CD4-positive, CD25-positive, alpha-beta regulatory T cell (primary cell): ENCODE measurements around the gene YPEL5. TPM values are rescaled to one million over a fixed set of nuclear protein-coding genes. Genes with fewer than 3 reads are reported as not detected.
A peak's percentile ranks its signal among the peaks of the same experiment; 100 is the strongest.

ENCODE experiments used
- ATAC-seq, 2 donors: fragments of 150-1000 bp; cut with Tn5 transposase; one replicate each; pipeline ENCODE4 v1.10.0; 2021; ENCODE audit warnings: low read depth in 2 of 2, moderate number of reproducible peaks in 2 of 2, moderate library complexity in 1 of 2
- DNase-seq, 3 donors: peaks; one replicate each; pipeline versions ENCODE4 v3.0.0 to v3.0.0-alpha.2; 2012 to 2022; ENCODE audit warnings: mixed read lengths in 1 of 3
- H3K27ac ChIP-seq: one replicate; pipeline ENCODE4 v1.7.0; 2013; ENCODE audit warnings: mild to moderate bottlenecking, low read length; ENCODE audit not compliant: insufficient read depth, poor library complexity, severe bottlenecking
- H3K27me3 ChIP-seq: one replicate; pipeline ENCODE4 v1.7.0; 2013; ENCODE audit warnings: low read length; ENCODE audit not compliant: control insufficient read depth, insufficient read depth
- H3K36me3 ChIP-seq: one replicate; pipeline ENCODE4 v1.7.0; 2013; ENCODE audit warnings: mild to moderate bottlenecking, low read length, moderate library complexity; ENCODE audit not compliant: control insufficient read depth, insufficient read depth
- H3K4me1 ChIP-seq: 2 replicates; pipeline ENCODE4 v1.7.0; 2013; ENCODE audit warnings: mild to moderate bottlenecking, low read length; ENCODE audit not compliant: insufficient read depth, control insufficient read depth, poor library complexity, severe bottlenecking
- H3K4me3 ChIP-seq: one replicate; pipeline ENCODE4 v1.7.0; 2013; ENCODE audit warnings: low read depth, mild to moderate bottlenecking, low read length, moderate library complexity
- H3K9me3 ChIP-seq, 2 experiments: 1 replicate in 1 of 2; 2 replicates in 1 of 2; pipeline ENCODE4 v1.7.0; 2013; ENCODE audit warnings: low read length in 2 of 2, mild to moderate bottlenecking in 1 of 2, moderate library complexity in 1 of 2; ENCODE audit not compliant: control insufficient read depth in 2 of 2
- H3K27ac Mint-ChIP-seq, 3 donors: one replicate each; pipeline ENCODE4 v1.8.0; 2020 to 2022; ENCODE audit warnings: mild to moderate bottlenecking in 3 of 3, mixed read lengths in 3 of 3, moderate library complexity in 2 of 3
- H3K27me3 Mint-ChIP-seq: one replicate; pipeline ENCODE4 v1.8.0; 2022; ENCODE audit warnings: mild to moderate bottlenecking, mixed read lengths
- H3K36me3 Mint-ChIP-seq: one replicate; pipeline ENCODE4 v1.8.0; 2020; ENCODE audit warnings: mixed read lengths
- H3K4me1 Mint-ChIP-seq, 4 donors: one replicate each; pipeline ENCODE4 v1.8.0; 2020 to 2022; ENCODE audit warnings: mixed read lengths in 4 of 4, mild to moderate bottlenecking in 1 of 4
- H3K4me3 Mint-ChIP-seq, 4 donors: one replicate each; pipeline ENCODE4 v1.8.0; 2020 to 2022; ENCODE audit warnings: mild to moderate bottlenecking in 4 of 4, mixed read lengths in 4 of 4, moderate library complexity in 3 of 4
- H3K9me3 Mint-ChIP-seq, 7 donors: one replicate each; pipeline ENCODE4 v1.8.0; 2020 to 2022; ENCODE audit warnings: mixed read lengths in 7 of 7, mild to moderate bottlenecking in 3 of 7, moderate library complexity in 2 of 7
- polyA plus RNA-seq, 4 donors: library from polyadenylated mRNA; unstranded; fragments of 300-500 nt; fragmentation: Illumina TruSeq; gene quantifications; one replicate each; pipeline ENCODE4 v1.2.3, GENCODE V29; 2021
- total RNA-seq: library from RNA; stranded (reverse); gene quantifications from one replicate; pipeline ENCODE4 v1.2.3, GENCODE V29; 2022

The YPEL5 gene
- total and polyA plus RNA-seq, 5 donors from 2014 or later, result 158 to 616 (median 176) TPM

DNA sequence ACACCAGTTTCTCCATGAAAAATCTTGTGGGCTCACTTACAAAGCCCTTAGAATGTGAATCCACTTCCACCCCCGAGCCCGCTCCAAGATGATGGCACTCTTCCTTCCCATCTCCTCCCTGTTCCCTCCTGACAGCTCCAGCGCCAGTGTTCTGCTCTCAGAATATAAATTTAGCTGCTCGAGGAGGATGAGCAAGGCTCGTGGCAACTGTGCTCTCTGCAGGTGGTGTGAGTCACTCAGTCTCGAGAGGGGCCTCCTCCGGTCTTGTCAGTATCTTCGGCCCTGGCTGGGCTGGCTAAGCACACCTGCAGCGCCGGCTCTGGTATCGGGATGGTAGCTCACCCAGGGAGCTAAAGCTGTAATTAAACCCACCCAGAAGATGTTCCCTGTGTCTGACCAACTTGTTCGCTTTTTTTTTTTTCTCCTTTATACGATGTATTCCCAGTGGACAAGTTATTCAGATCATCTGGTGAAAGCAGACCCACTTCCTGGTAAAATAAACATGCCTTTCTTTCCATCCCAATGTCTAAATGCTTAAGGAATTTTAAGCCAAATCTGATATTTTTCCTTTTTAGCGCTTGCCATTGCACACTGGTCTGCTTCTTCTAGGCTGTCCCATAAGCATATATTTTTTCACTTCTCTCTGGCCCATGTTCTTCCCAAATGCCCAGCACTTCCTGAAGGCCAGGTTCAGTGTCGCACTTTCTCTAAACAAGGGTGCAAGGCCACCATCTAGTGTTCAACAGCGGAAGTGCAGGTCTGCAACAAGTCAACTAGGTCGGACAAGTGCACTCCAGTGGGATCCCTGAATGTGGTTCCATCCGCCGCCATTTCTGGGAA lies 31.4 kb upstream of the YPEL5 start:
- ATAC-seq (no peak), DNase-seq (peak; percentile 11 to 66 (median 17))
- Mint-ChIP-seq H3K27me3 (peaks cover 25% of the 10 kb centered on the region), H3K36me3 (no peaks in the 10 kb centered on the region), H3K4me3 (peak overlapping the region in 1 of 4 donors; percentile 59), H3K27ac (no peak overlapping the region), H3K4me1 (peaks cover 0 to 8% (median 1%) of the 10 kb centered on the region in 4 donors), H3K9me3 (no peaks in the 10 kb centered on the region)
- H3K4me3 ChIP-seq, result peak overlapping the region; percentile 11
- H3K27ac ChIP-seq, result no peak overlapping the region
- H3K36me3 ChIP-seq, result no peaks in the 10 kb centered on the region
- H3K4me1 ChIP-seq, result no peaks in the 10 kb centered on the region
- H3K27me3 ChIP-seq, result no peaks in the 10 kb centered on the region
- no peaks in the 10 kb centered on the region for H3K9me3 ChIP-seq

DNA sequence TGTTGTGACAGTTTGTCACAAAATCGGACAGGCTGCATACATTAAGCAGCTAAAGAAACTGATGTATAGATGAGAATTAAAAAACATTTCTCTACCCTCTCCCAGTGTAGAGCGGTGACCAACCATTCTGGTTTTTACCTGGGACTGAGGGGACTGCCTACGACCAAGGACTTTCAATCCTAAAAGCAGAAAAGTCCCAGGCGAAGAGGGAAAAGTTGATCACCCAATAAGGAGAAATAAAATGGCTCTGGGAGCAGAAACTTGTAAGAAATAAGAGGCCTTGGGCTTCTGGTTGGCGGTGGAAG lies 30.9 kb upstream of the YPEL5 start:
- no peaks in the 10 kb centered on the region for H3K4me1 ChIP-seq
- Mint-ChIP-seq H3K27ac (no peak overlapping the region), H3K4me3 (no peak overlapping the region), H3K4me1 (peaks cover 0 to 8% (median 1%) of the 10 kb centered on the region in 4 donors), H3K9me3 (no peaks in the 10 kb centered on the region), H3K36me3 (no peaks in the 10 kb centered on the region), H3K27me3 (peaks cover 30% of the 10 kb centered on the region)
- H3K27ac ChIP-seq, result no peak overlapping the region
- peaks cover 2% of the 10 kb centered on the region for H3K27me3 ChIP-seq
- DNase-seq, result no peak
- H3K4me3 ChIP-seq, result no peak overlapping the region
- H3K36me3 ChIP-seq, result no peaks in the 10 kb centered on the region
- H3K9me3 ChIP-seq, result no peaks in the 10 kb centered on the region
- no peak for ATAC-seq

DNA sequence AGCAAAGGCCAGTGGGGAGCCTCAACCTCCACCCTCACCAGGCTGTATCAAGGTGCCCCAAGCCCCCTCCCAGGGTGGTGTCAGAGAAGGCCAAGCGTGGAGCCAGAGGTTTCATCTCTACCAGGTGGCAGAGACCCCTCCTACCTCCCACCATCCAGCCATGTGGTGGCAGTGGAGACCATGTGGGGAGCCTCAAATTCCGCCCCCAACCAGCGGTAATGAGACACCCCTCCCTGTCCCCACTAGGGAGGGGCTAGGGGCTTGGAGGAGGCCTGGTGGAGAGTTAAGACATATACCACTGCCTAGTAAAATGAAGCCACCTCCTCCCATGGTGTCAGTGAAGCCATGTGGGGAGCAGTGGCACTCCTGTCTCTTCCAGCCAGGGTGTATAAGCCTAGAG lies 24.4 kb upstream of the YPEL5 start:
- H3K4me1 ChIP-seq, result no peaks in the 10 kb centered on the region
- H3K27ac Mint-ChIP-seq, result no peak overlapping the region
- H3K36me3 ChIP-seq, result no peaks in the 10 kb centered on the region
- peaks cover 40% of the 10 kb centered on the region for H3K27me3 Mint-ChIP-seq
- H3K27me3 ChIP-seq, result peaks cover 16% of the 10 kb centered on the region
- H3K27ac ChIP-seq, result no peak overlapping the region
- no peak overlapping the region for H3K4me3 Mint-ChIP-seq
- ATAC-seq (no peak), DNase-seq (no peak)
- no peaks in the 10 kb centered on the region for H3K9me3 Mint-ChIP-seq
- no peaks in the 10 kb centered on the region for H3K4me1 Mint-ChIP-seq
- H3K4me3 ChIP-seq, result no peak overlapping the region
- no peaks in the 10 kb centered on the region for H3K36me3 Mint-ChIP-seq
- H3K9me3 ChIP-seq, result no peaks in the 10 kb centered on the region

DNA sequence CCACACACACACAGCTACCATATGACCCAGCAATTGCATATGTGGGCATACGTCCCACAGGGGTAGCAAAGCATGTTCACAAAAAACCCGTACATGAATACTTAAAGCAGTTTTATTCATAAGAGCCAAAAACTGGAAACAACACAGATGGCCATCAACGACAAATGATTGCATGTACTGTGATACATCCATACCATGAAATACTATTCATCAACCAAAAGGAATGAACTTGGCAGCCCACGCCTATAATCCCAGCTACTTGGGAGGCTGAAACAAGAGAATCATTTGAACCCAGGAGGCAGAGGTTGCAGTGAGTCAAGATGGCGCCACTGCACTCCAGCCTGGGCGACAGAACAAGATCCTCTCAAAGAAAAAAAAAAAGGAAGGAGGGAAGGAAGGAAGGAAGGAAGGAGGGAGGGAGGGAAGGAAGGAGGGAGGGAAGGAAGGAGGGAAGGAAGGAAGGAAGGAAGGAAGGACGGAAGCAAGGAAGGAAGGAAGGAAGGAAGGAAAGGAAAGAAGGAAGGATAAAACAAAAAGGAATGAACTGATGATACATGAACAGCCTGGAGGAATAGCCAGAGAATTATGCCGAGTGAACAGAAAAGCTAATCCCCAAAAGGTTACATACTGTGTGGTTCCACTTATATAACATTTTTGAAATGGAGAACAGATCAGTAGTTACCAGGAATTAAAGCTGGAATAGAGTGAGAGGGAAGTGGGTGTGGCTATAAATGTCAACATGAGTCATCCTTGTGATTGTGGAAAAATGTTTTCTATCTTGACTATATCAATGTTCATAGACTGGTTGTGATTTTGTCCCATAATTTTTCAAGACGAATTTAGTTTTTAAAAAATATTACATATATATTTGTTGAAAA lies 19.6 kb upstream of the YPEL5 start:
- Mint-ChIP-seq H3K4me1 (peaks cover 0 to 3% (median 0%) of the 10 kb centered on the region in 4 donors), H3K9me3 (no peaks in the 10 kb centered on the region), H3K4me3 (no peak overlapping the region), H3K27me3 (peaks cover 30% of the 10 kb centered on the region), H3K36me3 (no peaks in the 10 kb centered on the region), H3K27ac (no peak overlapping the region)
- Histone ChIP-seq H3K27me3 (peaks cover 14% of the 10 kb centered on the region), H3K36me3 (no peaks in the 10 kb centered on the region), H3K4me3 (no peak overlapping the region), H3K9me3 (no peaks in the 10 kb centered on the region), H3K27ac (no peak overlapping the region), H3K4me1 (no peaks in the 10 kb centered on the region)
- no peak for DNase-seq
- no peak for ATAC-seq

DNA sequence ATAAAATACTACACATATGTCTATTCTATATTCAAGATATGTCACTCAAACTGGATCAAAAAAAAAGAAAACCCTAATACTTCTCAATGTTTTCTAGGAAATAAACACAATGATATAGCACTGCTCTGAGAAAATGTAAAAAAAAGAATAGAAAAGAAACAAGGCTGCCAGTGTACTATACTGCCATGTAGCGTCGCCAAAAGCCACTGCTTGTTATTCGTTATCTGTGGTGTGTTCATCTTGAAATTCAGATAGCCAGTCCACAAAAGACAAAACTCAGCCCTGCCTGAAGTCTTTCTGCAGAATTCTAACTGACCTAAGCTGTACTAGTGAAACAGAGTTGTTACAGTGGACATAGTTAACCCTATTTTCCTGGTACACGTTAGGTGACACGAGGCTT lies 12.2 kb upstream of the YPEL5 start:
- no peaks in the 10 kb centered on the region for H3K36me3 ChIP-seq
- H3K4me3 ChIP-seq, result no peak overlapping the region
- H3K4me1 ChIP-seq, result no peaks in the 10 kb centered on the region
- H3K27ac ChIP-seq, result no peak overlapping the region
- DNase-seq (no peak), ATAC-seq (no peak)
- Mint-ChIP-seq H3K27me3 (peaks cover 22% of the 10 kb centered on the region), H3K4me3 (no peak overlapping the region), H3K27ac (no peak overlapping the region), H3K4me1 (peaks cover 7 to 9% (median 8%) of the 10 kb centered on the region in 4 donors), H3K36me3 (no peaks in the 10 kb centered on the region), H3K9me3 (no peaks in the 10 kb centered on the region)
- H3K27me3 ChIP-seq, result no peaks in the 10 kb centered on the region
- no peaks in the 10 kb centered on the region for H3K9me3 ChIP-seq

DNA sequence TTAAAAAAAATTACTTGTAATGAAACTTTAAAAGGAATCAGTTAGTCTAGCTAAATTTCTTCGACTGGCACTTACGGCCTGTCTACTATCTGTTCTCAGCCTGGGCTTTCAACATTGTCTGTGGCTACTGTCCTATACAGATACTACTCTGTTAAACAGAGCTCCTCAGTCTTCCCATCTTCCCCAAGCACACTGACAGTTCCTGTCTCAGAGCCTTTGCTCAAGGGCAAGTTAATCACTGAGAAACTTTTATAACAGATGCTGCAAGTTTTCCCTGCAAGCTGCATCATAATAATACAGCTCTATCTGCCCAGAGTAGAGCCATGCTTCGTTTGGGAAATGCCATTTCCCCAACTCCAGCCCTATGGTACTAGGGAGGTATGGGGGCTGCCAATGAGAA lies 11.3 kb upstream of the YPEL5 start:
- H3K4me3 Mint-ChIP-seq, result no peak overlapping the region
- H3K36me3 Mint-ChIP-seq, result no peaks in the 10 kb centered on the region
- ATAC-seq, result no peak
- no peaks in the 10 kb centered on the region for H3K9me3 Mint-ChIP-seq
- no peak for DNase-seq
- no peak overlapping the region for H3K27ac ChIP-seq
- no peaks in the 10 kb centered on the region for H3K36me3 ChIP-seq
- no peak overlapping the region for H3K27ac Mint-ChIP-seq
- H3K4me1 Mint-ChIP-seq, result peaks cover 7 to 11% (median 9%) of the 10 kb centered on the region in 4 donors
- no peaks in the 10 kb centered on the region for H3K27me3 ChIP-seq
- H3K4me3 ChIP-seq, result no peak overlapping the region
- H3K27me3 Mint-ChIP-seq, result peaks cover 30% of the 10 kb centered on the region
- no peaks in the 10 kb centered on the region for H3K4me1 ChIP-seq
- H3K9me3 ChIP-seq, result no peaks in the 10 kb centered on the region

DNA sequence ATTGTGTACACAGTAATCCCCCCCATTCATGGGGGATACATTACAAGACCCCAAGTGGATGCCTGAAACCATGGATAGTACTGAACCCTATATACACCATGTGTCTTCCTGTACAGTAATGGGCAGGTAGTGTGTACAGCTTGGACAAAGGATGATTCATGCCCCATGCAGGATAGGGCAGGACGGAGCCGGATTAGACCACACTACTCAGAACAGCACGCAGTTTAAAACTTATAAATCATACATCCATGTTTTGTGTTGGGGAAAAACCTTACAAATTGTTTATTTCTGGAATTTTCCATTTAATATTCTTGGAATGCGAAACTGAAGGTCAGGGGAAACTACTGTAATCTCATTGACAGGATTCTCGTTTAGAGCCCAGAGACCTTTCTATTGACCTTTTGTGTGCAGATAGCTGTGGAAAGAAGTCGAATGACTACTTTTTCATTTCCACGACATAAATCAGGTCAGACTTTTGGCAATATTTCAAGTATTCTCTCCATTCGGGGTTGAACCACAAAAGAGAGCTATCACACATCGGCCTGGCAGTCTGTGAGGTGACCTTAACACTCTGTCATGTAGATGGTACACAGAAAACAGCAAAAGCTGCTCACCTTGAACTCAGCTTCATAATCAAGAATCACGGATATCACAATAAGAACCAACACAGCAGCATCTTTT lies 9.9 kb upstream of the YPEL5 start:
- no peaks in the 10 kb centered on the region for H3K36me3 ChIP-seq
- no peaks in the 10 kb centered on the region for H3K4me1 ChIP-seq
- no peaks in the 10 kb centered on the region for H3K36me3 Mint-ChIP-seq
- DNase-seq (no peak), ATAC-seq (no peak)
- no peaks in the 10 kb centered on the region for H3K9me3 Mint-ChIP-seq
- H3K27ac ChIP-seq, result no peak overlapping the region
- H3K27me3 Mint-ChIP-seq, result peaks cover 23% of the 10 kb centered on the region
- no peak overlapping the region for H3K4me3 Mint-ChIP-seq
- no peaks in the 10 kb centered on the region for H3K27me3 ChIP-seq
- peaks cover 7 to 11% (median 9%) of the 10 kb centered on the region in 4 donors for H3K4me1 Mint-ChIP-seq
- no peak overlapping the region for H3K27ac Mint-ChIP-seq
- no peak overlapping the region for H3K4me3 ChIP-seq
- H3K9me3 ChIP-seq, result no peaks in the 10 kb centered on the region
